SW480 (cell line): ENCODE measurements around the gene NLGN1.

Experiments used
- DNase-seq: peaks from one replicate; pipeline ENCODE4 v3.0.0-alpha.2; 2016; ENCODE audit warnings: low spot score

NLGN1 gene

GRCh38 chr3:173719585-173719984 lies 322.0 kb downstream of the NLGN1 start:
- no peak for DNase-seq

- DNase-seq = no peak
These were observed 328.0 kb downstream of the NLGN1 start for GRCh38 chr3:173725507-173725906.

GRCh38 chr3:173730391-173730790 lies 332.8 kb downstream of the NLGN1 start:
- DNase-seq = no peak

- no peak for DNase-seq
These were observed 334.7 kb downstream of the NLGN1 start for GRCh38 chr3:173732237-173732636.

GRCh38 chr3:173733029-173733652 lies 335.6 kb downstream of the NLGN1 start:
- DNase-seq = no peak

DNA sequence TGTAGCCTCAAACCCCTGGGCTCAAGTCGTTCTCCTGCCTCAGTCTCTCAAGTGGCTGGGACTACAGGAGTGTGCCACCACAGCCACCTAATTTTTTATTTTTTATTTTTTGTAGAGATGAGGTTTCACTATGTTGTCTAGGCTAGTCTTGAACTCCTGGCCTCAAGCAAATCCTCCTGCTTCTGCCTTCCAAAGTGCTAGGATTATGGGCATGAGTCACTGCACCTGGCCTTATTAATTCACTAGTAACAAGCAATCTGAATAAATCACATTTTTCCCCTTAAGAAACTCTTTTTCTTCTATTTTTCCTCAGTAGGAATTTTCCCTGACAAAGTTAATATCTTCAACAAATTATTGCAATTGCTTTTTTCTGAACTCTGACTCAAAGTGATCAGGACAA lies 336.9 kb downstream of the NLGN1 start:
- DNase-seq = no peak

- no peak for DNase-seq
These were observed 337.4 kb downstream of the NLGN1 start for GRCh38 chr3:173734895-173735294.

GRCh38 chr3:173735841-173736240 lies 338.3 kb downstream of the NLGN1 start:
- no peak for DNase-seq

- no peak for DNase-seq
These were observed 339.7 kb downstream of the NLGN1 start for GRCh38 chr3:173737167-173737808.

DNA sequence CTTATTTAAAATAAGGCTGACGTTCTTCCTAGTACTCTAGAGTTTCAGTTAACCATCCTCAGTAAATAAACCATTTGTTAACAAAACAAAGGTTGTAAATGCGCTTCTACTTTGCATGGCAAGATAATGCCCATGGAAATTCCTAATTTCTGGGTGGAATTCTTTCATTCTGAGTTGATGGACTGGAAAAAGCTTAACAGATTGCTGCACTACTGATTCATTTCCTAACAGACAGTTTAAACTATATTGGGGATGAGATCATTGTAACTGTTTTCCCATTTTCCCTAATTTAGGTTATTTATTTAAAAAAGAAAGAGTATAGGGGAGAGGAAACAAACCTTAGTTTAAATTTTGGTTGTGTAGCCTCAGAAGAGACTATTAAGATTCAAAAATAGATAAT lies 342.2 kb downstream of the NLGN1 start:
- DNase-seq = no peak

GRCh38 chr3:173742491-173742890 lies 344.9 kb downstream of the NLGN1 start:
- DNase-seq = no peak

DNA sequence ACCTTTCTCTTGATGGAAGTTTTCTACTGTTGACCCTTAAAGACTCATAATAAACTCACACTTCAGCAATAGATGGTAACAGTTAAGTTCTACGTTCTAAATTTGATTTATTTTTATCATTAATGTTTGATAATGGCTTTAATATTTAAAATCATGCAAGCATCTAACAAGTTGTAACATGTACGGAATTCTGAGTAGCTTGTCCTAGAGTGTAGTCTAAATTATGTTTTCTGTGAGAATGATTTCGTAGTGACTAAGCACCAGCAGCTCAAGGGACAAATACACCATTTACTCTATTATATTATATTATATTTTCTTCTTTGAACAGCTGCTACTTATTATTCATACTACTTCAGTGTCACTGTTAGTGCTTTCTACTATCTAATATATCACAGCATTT lies 345.6 kb downstream of the NLGN1 start:
- no peak for DNase-seq

GRCh38 chr3:173743516-173743915 lies 346.0 kb downstream of the NLGN1 start:
- no peak for DNase-seq

DNA sequence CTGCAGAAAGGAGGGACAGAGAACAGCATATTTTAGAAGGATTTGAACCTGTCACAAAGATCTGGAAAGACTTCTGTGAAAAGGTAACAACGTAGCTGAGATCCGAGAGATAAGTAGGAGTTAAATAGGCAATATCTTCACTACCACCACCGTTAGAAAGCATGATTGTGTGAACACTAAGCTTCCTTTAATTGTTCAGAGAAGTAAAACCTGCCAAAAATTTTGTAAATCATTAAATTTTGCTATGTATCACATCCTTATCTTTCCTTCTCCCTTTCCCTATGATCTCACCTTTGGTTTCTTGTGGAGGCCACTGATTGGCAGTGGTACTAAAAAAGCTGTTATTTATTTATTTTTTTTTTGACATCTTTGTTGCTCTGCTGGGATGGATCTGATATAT lies 346.9 kb downstream of the NLGN1 start:
- no peak for DNase-seq

- no peak for DNase-seq
These were observed 347.4 kb downstream of the NLGN1 start for GRCh38 chr3:173744895-173745294.

DNA sequence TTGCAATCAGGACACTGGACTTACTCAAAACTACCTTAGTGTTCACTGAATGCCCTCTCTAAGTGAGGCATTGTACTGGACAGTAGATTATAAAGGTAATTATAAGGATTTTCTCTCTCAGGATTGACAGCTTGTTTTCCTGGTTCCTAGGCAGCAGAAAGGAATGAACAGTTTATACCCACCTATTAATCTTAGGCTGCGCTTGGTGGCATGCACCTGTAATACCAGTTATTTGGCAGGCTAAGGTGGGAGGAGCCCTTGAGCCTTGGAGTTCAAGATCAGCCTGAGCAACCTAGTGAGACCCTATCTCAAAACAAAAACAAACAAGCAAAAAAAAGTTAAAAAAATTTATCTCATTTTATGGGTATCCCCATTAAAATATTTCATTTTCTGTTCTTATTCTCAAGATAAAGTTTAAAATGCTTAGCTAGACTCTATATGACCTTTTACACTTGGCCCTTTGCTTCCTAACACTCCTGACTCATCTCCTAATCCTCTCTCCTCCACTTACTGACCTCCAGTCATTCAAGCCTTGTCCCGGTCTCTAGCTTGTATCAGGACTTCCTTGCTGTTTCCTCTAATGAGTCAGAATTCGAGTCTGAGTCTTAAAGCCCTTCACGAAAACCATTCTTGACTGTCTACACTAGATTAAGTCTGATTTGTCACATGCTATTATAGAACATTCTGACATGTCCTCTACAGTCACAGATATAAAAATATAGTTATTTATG lies 348.6 kb downstream of the NLGN1 start:
- no peak for DNase-seq

DNA sequence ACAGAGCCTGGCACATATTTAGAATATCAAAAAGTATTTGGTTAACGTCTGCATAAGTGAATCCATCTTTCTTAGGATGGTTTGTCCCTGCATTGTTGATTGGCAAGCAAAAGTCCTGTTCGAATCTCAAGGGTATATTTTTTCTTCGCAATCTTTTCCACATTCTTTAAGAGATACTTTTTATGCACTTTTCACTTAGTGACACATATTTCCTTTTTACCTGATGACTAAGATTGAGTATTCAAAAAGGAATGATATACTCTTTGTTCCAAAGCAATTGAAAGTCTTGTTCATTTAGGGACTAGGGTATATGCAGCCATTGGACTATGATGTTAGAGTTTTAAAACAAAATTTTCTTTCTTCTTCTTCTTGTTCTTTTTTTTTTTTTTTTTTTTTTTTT lies 349.9 kb downstream of the NLGN1 start:
- no peak for DNase-seq

GRCh38 chr3:173748105-173748504 lies 350.6 kb downstream of the NLGN1 start:
- DNase-seq = no peak

DNA sequence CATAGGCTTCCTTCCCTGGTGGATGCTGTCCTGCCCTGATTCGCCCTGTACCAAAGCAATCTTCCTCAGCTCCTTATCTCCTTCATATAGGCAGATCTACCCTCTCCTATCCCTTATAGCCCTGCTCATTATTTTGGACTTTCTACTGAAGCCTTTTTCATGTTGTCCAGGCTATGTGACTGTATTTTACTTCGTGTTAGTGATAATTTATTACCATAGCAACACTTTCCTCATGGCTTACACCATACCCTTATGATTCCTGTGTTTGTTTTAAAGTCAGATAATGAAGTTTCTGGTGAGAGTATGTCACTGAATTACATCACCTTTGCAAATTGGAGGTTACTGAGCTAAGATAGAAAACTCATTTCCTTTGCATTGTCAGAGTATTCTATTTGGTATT lies 352.6 kb downstream of the NLGN1 start:
- DNase-seq = no peak

GRCh38 chr3:173750591-173750990 lies 353.0 kb downstream of the NLGN1 start:
- DNase-seq = no peak

- DNase-seq = no peak
These were observed 356.0 kb downstream of the NLGN1 start for GRCh38 chr3:173753593-173753992.

DNA sequence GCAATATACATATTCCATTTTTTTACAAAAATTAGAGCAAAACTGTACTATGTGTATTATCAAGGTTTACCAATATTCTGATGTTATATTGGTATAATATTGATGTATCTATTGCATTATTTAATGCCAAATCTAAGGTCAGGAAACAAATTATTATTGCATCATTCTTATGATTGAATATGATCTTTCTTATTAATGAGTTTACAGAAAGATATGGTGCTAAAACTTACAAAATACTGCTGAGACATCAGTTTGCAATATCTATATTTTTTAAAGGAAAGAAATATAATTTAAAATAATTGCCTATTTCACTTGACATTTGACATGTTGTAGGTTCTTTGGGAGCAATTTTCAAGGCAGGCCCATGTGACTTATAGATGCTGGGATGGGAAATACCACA lies 357.6 kb downstream of the NLGN1 start:
- no peak for DNase-seq

- no peak for DNase-seq
These were observed 363.6 kb downstream of the NLGN1 start for GRCh38 chr3:173761161-173761560.

GRCh38 chr3:173762501-173762900 lies 365.0 kb downstream of the NLGN1 start:
- DNase-seq = no peak
